GM18517 (cell line): ENCODE measurements around the gene SMAP1.

Experiments
- ATAC-seq: cut with Tn5 transposase; IDR thresholded peaks from one replicate; pipeline ENCODE4 v1.9.1; 2021; ENCODE audit warnings: mild to moderate bottlenecking, moderate library complexity; ENCODE audit not compliant: unreplicated experiment

SMAP1 gene

GRCh38 chr6:70680396-70680795 is 12.7 kb downstream of the SMAP1 start:
- no peak for ATAC-seq

- ATAC-seq, result no peak
These were observed 17.3 kb downstream of the SMAP1 start for GRCh38 chr6:70684794-70685493.

- no peak for ATAC-seq
These were observed 18.0 kb downstream of the SMAP1 start for GRCh38 chr6:70685494-70686180.

- peak; percentile 51 for ATAC-seq
These were observed 19.0 kb downstream of the SMAP1 start for GRCh38 chr6:70686548-70687133.

- no peak for ATAC-seq
These were observed 26.2 kb downstream of the SMAP1 start for GRCh38 chr6:70693887-70694286.

- ATAC-seq, result no peak
These were observed 26.7 kb downstream of the SMAP1 start for GRCh38 chr6:70694371-70694770.

GRCh38 chr6:70700922-70701876 is 33.5 kb downstream of the SMAP1 start:
- ATAC-seq, result no peak

- ATAC-seq, result no peak
These were observed 38.1 kb downstream of the SMAP1 start for GRCh38 chr6:70705772-70706171.

- peak; percentile 42 for ATAC-seq
These were observed 38.9 kb downstream of the SMAP1 start for GRCh38 chr6:70706491-70707123.

GRCh38 chr6:70707893-70708292 is 40.2 kb downstream of the SMAP1 start:
- ATAC-seq, result no peak

GRCh38 chr6:70708448-70708847 is 40.8 kb downstream of the SMAP1 start:
- ATAC-seq, result no peak

- no peak for ATAC-seq
These were observed 42.1 kb downstream of the SMAP1 start for GRCh38 chr6:70709826-70710225.

- no peak for ATAC-seq
These were observed 47.1 kb downstream of the SMAP1 start for GRCh38 chr6:70714716-70715257.

- peak; percentile 43 for ATAC-seq
These were observed 49.5 kb downstream of the SMAP1 start for GRCh38 chr6:70717038-70717801.

- ATAC-seq, result no peak
These were observed 56.8 kb downstream of the SMAP1 start for GRCh38 chr6:70724524-70724923.

- no peak for ATAC-seq
These were observed 58.2 kb downstream of the SMAP1 start for GRCh38 chr6:70725817-70726415.

- no peak for ATAC-seq
These were observed 66.7 kb downstream of the SMAP1 start for GRCh38 chr6:70734381-70734780.

GRCh38 chr6:70734979-70735378 is 67.3 kb downstream of the SMAP1 start:
- ATAC-seq, result no peak

GRCh38 chr6:70735513-70735912 is 67.8 kb downstream of the SMAP1 start:
- no peak for ATAC-seq
